HG03175 (cell line): ENCODE measurements around the gene LCN12.

Experiments used
- ATAC-seq: cut with Tn5 transposase; IDR thresholded peaks from one replicate; pipeline ENCODE4 v1.9.1; 2021; ENCODE audit warnings: mild to moderate bottlenecking, moderate library complexity; ENCODE audit not compliant: unreplicated experiment

The LCN12 gene

DNA sequence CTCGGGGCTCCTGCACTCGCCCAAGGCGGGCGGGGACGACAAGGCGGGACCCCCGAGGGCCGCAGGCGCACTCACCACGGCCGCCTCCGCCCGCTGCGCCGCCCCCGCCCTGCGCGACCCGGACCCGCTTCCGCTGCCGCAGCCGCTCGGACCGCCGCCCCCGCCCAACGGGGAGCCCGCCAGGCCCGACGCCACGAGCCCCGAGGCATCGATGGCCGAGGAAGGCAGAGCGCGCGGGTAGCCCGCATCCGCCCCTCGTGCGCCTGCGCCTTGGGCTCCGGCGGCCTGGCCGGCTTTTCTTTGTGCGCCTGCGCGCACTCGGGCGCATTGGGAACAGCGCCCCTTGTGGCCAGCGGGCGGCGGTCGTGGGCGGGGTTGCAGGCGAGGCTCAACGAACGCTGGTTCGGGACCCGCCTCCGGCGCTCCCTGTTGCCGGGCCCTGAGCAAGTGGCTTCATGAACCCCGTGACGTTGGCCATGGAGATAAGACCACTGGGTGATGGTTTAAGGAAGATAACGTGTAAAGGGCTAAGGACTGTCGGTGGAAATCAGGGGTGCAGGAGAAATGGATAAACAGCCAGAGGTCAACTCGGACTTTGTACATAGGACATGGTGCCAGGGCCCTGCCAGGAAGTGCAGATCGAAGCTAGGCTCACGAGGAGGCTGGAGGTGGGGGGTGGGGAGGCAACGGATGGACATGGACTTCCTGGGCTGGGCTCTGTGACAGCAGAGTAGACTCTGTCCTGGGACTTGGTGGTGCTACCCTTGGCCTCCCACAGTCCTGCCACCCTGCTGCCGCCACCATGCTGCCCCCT, 7.3 kb upstream of the LCN12 start, which contains the start of the genes C8G and FBXW5:
Gene C8G, plus strand, starts transcription at position 725 of the 814 bp plus-strand sequence. Its CDS starts 78 bp downstream, at position 803.
Gene FBXW5, minus strand, starts transcription at position 220 of the 814 bp plus-strand sequence. CDS start 655 bp downstream, outside the sequence.
- peak; percentile 86 for ATAC-seq

DNA sequence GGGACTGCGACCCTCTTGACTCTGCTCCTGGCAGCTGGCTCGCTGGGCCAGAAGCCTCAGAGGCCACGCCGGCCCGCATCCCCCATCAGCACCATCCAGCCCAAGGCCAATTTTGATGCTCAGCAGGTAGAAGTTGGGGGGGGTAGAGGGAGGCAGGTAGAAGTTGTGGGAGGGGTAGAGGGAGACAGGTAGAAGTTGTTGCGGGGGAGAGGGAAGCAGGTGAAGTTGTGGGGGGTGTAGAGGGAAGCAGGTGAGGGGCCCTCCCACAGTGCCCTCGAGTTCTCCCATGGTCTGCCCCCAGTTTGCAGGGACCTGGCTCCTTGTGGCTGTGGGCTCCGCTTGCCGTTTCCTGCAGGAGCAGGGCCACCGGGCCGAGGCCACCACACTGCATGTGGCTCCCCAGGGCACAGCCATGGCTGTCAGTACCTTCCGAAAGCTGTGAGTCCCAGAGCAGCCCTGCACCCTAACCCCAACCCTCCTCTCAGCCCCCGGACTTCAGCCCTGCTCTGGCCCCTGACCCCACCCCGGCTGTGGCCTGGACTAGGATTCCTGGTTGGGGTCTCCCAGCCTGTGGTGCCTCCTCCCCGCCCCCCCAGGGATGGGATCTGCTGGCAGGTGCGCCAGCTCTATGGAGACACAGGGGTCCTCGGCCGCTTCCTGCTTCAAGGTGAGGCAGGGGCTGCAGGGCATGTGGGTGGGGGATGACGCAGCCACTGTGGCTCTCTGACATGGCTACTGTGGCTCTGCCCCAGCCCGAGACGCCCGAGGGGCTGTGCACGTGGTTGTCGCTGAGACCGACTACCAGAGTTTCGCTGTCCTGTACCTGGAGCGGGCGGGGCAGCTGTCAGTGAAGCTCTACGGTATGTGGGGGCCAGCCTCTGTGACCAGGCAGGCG, 6.5 kb upstream of the LCN12 start:
- no peak for ATAC-seq

DNA sequence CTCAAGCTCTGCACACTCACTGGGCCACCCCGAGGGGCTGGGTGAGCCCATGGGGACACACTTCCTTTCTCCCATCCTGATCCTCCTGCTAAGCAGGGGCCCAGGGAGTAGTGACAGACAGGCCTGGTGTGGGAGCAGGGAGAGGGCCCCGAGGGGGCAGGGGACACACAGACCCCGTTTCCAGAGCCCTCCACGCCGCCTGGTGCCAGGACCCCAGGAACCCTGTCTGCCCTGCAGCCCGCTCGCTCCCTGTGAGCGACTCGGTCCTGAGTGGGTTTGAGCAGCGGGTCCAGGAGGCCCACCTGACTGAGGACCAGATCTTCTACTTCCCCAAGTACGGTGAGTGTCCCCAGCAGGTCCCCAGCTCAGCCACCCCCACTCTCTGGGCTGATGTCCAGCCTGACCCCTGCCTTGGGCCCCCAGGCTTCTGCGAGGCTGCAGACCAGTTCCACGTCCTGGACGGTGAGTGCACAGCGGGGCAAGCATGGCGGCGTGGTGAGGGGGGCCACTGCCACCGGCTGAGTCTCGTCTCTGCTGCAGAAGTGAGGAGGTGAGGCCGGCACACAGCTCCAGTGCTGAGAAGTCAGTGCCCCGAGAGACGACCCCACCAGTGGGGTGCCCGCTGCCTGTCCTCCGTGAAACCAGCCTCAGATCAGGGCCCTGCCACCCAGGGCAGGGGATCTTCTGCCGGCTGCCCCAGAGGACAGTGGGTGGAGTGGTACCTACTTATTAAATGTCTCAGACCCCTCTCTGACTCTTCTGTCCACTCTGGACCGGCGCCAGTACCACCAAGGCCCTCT, 5.6 kb upstream of the LCN12 start:
- no peak for ATAC-seq

DNA sequence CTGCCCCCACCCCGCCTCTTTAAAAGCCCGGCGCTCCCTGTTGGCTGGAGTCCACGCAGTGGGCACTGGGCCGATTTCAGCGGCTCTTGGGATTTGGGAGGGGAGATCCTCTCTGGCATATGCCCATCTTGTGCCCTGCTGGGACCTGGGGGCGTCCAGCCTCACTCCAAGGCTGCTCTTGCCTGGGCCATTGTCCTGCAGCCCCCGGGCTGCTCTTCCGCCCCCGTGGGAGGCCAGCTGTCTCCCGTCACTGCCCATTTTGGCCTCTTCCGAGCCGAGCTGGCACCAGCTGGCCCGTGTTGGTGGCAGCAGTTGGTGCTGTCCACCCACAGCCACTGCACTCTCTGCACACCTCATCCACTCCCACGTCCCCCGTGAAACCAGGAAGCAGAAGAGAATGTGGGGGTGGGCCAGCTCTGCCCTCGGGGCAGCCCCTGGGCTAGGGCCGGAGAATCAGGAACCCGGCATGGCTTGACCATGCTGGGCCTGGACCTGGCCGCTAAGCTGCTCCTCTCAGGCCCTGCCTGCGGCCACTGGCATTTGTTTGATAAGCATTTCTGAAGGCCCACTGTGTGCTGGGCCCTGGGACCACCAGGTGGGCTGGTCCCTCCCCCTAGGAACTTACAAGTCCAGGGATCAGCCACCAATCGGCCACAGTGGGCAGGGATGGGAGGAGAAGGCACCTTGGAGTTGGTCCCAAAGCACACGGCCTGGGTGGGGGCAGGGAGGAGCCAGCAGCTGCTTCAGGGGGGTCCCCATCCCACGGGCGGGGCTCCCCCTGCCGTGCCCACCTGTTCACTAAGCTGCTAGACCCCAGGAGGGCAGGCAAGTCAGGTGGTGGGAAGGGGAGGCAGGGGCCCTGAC, 4.8 kb upstream of the LCN12 start:
- no peak for ATAC-seq

DNA sequence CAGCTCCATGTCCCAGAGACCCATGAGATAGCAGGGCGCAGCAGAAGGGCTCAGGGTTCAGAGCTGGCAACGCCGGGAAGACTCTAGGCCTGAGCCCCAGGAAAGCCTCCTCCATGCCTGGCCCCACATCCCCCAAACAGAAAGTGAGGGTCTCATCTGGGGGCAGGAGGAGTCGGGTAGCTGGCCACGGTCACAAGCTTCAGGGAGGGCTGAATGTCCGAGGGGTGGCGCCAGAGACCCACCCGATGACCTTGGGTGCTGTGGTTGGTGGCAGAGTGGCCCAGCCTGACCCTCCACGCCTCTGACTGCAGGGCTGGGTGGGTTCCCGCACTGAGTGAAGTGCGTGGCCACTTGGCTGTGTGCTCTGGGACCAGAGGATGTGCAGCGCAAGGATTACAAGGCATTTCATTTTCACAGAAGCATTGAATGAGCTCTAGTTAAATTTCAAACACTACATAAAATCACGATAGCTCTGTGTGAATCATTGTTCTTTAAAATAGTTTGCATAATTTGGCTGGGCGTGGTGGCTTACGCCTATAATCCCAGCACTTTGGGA, 4.0 kb upstream of the LCN12 start:
- no peak for ATAC-seq

DNA sequence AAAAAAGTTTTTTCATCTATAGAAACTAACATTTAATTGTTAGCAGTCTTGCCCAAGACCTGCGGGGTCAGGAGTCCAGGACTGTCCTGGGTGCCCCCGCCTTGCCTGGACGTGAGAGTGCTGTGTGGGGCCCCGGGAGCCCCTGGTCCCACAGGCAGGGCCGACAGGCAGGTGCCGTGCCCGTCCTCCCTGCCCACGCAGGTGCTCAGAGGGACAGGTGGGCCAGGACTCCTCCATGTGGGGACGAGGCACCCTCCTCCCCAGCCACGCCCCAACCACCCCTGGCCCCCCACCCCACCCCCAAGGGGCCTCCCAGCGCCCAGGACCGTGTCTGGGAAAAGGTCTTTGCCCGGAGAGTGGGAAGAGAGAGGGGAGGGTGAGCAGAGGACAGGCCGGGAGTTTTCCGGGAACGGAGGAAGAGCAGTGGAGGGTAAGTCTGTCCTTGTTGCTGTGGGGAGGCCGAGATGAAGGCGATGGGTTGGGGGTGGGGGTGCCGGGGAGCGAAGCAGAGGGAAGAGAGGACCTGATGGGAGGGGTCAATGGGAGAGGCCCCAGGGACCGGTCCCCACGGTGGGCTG, 2.7 kb upstream of the LCN12 start:
- ATAC-seq, result no peak

DNA sequence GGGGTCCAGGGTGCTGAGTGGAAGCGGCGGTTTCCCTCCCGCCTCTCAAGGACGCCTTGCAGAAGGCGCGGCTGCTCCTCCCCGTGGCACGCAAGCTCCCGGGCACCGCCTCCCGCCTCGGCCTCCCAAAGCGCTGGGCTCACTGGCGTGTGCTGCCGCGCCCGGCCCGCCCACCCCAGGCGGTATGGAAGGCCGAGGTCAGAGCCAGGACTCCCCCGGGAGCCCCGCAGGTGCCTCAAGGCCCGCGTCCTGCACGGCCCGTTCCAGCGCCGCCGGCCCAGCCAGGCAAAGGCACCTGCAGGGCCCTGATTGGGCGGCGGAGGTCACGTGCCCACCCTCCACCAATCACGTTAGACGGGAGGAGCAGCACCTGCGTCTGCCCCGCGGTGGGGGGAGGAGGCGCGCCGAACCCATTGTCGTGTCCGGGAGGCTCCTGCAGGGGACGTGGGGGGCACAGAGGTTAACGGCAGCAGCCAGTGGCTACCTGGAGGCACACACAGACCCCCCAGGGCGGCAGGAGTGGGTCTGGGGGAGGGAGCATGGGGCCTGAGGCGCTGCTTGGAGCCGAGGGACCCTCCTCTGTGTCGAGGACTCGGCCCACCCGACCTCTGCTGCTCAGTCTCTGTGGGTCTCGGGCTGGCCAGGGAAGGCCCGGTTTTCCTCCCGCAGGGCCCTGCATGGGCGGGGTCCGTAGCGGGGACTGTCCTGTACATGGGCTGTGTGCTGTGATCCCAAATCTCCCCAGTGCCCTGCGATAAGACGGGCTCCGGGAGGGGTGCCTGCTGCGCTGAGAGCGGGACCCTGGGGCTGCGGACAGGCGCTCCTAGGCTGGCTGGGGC, 2.0 kb upstream of the LCN12 start:
- peak; percentile 91 for ATAC-seq

DNA sequence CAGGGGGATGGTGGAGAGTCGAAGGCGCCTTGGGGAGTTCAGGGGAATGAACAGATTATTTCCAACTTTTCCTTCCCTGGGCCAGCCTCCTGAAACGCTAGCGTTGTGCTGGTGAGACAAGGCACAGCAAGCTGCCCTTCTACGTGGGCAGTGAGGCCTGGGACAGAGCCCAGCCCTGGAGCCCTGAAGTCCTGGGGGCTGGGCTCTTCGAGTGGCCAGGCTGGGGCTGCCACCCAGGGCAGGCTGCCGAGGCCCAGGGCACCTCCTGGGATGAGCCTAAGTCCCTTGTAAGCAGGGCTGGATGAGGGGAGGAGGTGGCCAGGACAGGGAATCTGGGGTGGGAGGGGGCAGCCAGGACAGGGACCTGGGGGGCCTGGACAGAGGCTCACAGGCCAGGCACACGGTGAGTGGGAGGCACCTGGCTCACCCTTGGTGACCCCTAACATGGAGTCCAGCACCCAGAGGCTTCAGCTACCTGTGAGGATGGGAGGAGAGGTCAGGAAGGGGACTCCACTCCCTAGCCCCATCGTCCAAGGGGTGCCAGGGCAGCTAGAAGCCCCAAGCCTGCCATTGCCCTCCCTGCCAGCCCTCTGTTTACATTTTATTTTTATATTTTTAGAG, 1.3 kb upstream of the LCN12 start:
- no peak for ATAC-seq

DNA sequence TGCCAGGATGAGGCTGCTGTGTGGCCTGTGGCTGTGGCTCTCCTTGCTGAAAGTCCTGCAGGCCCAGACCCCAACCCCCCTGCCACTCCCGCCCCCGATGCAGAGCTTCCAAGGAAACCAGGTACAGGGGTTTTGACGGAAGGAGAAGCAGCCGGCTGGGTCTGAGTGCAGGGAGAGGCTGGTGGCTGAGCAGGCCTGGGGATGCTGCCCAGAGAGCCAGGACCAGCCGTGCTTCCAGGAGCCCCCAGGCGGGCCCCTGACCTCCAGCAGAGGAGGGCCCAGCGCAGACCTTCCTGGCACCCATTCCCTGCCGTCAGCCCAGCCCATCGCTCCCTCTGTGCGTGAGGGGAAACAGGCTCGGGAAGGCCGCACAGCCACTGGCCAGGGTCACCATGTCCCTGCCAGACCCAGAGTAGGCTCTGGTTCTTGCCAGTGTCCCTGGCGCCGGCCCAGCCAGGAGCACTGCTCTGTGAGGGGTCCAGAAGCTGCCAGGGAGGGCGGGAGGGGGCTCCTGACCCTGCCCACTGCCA, 313 bp downstream of the LCN12 start:
- no peak for ATAC-seq

DNA sequence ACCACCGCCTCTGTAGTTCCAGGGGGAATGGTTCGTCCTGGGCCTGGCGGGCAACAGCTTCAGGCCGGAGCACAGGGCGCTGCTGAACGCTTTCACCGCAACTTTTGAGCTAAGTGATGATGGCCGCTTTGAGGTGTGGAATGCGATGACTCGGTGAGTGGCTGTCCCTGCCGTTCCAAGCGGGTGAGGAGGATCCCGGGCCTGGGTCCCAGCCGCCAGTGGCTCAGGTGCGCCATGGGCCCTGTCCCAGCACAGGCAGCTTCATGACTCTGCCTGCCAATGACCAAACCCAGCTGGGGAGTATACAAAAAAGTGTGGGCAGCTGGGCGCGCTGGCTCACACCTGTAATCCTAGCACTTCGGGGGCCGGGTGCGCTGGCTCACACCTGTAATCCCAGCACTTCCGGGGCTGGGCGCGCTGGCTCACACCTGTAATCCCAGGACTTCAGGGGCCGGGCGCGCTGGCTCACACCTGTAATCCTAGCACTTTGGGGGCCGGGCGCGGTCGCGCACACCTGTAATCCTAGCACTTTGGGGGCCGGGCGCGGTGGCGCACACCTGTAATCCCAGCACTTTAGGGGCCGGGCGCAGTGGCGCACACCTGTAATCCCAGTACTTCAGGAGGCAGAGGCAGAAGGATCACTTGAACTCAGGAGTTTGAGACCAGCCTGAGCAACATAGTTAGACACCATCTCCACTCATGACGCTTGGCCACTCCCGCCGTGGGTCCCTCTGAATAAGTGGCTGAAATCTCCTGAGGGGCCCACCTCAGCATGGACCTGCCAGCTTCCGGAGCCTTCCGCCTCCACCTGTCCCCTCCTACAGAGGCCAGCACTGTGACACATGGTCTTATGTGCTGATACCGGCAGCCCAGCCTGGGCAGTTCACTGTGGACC, 1.1 kb downstream of the LCN12 start:
- no peak for ATAC-seq

DNA sequence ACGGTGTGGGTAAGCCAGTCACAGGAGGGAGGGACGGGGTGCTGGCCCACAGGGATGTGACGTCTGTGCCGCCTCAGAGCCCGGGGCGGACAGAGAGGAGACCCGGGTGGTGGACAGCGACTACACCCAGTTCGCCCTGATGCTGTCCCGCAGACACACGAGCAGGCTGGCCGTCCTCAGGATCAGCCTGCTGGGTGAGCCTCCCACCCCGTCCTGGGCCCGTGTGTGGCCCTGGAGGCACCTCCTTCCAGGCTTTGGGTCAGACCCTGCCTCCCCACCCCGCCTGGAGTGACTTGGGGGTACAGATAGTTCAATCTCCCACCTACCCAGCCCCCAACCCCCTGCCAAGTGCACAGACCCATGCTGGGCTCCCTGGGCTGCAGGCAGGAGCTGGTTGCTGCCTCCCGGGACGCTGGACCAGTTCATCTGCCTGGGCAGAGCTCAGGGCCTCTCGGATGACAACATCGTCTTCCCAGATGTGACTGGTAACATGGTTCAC, 1.7 kb downstream of the LCN12 start:
- no peak for ATAC-seq

DNA sequence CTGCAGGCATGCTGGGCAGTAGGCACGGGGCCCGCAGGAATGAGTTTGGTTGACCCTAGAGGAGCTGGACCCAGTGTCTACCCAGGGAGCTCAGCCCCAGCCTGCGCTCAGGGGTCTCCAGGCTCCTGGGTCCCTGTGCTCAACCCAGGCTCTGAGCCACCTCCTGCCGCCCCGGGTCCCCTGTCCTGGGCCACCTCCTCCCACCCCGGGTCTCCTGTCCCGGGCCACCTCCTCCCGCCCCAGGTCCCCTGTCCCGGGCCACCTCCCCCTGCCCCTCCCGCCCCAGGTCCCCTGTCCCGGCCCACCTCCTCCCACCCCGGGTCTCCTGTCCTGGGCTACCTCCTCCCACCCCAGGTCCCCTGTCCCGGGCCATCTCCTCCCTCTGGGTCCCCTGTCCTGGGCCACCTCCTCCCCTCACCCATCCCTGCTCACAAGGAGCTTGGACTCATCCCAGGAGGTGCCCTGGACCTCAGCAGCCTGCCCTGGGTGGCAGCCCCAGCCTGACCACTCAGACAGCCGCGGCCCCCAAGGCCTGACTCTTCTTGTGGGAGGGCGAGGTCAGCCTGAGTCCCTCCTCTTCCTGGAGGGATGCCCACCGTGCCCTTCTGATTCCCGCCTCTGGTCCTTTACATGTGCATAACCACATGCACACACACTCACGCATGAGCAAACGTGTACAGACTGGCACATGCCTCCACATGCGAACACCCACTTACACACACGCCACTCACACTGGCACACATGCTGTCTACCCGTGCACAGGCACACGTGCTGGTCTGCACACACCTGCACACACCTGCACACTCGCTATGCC, 2.4 kb downstream of the LCN12 start:
- no peak for ATAC-seq

DNA sequence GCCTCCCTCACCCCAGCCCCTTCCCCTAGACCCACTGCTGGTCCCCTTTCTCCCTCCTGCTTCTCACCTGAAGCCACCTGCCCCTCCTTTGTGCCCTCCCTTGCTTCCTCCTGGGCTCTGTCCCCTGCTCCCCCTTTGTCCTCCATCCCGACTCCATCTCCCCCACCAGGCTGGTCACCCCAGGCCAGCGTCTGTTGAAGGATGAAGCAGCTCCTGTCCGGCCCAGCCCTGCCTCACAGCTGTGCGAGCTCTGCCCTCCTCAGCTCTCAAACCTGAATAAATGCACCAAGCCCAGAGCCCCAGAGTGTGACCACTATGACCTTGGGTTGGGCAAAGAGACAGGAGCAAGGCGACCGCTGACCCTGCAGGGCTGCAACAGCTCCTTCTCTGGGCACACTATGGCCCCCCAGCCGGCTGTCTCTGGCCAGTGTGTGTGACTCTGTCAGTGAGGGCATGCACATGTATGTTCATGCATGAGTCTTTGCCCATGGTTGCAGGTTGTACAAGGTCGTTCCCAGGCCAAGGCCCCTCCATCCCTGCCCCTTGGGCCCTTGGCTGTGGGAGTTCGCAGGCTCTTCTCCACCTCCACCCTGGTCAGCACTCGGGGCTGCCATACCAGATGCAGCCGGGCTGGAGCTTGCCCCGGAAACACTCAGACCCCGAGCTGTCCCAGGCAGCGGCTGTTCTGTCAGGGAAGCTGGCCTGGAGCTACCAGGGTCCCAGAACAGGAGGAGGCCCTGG, 3.3 kb downstream of the LCN12 start:
- no peak for ATAC-seq

DNA sequence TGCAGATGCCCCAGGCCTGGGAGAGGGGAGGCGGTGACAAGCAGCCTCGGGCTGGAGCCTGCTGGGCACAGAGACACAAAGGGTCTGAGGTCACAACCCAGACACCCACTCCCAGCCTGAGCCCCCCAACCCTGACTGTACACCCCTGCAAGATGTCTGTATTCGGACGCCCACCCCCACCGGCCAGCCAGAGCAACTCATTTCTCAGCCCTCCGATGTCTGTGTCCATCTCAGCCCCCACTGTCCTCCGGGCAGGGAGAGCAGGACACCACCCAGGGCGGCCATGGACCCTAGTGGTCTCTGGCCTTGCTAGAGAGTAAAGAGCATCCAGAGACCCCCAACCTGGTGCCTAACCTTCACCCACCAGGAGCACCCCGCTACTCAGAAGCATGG, 3.9 kb downstream of the LCN12 start:
- ATAC-seq, result no peak

DNA sequence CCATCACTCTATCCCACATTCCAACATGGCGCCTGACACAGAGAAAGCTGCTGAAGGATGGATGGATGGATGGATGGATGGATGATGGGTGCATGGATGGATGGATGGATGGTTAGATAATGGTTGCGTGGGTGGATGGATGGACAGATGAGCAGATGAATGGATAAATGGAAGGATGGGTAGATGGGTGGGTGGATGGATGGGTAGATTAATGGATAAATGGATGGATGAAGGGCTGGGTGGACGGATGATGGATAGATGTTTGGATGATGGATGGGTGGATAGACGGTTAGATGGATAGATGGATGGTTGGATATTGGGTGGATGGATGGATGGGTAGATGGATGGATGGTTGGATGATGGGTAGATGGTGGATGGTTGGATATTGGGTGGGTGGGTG, 4.5 kb downstream of the LCN12 start:
- no peak for ATAC-seq
